GM06990 (cell line): ENCODE measurements around the gene SHCBP1.
A peak's percentile ranks its signal among the peaks of the same experiment; 100 is the strongest.
"Not testable (repeated sequence)": the region's sequence is repeated elsewhere in the genome, so short reads cannot be mapped to it uniquely, and the experiment has no call there.

Experiments used
- DNase-seq: peaks from one replicate; pipeline ENCODE4 v3.0.0-alpha.2; 2011; ENCODE audit not compliant: insufficient read length; ENCODE audit errors: extremely low read depth
- H3K27me3 ChIP-seq: replicated peaks from 2 replicates; pipeline ENCODE4 v1.6.0; 2011; ENCODE audit warnings: low read length; ENCODE audit not compliant: control insufficient read depth, insufficient read depth
- H3K36me3 ChIP-seq: 2 replicates; pipeline ENCODE4 v1.5.1; 2011; ENCODE audit warnings: low read length; ENCODE audit not compliant: control insufficient read depth, insufficient read depth
- H3K4me3 ChIP-seq: replicated peaks from 2 replicates; pipeline ENCODE4 v1.5.1; 2011; ENCODE audit warnings: low read depth, mild to moderate bottlenecking, control low read depth, low read length
- TF ChIP-seq, protein P1 (sequence below): IDR thresholded peaks from 2 replicates; pipeline ENCODE4 v1.5.1; 2011; ENCODE audit warnings: low read length, control low read depth, mild to moderate bottlenecking, inconsistent platforms; ENCODE audit not compliant: insufficient read depth, poor library complexity, severe bottlenecking

Gene SHCBP1

DNA sequence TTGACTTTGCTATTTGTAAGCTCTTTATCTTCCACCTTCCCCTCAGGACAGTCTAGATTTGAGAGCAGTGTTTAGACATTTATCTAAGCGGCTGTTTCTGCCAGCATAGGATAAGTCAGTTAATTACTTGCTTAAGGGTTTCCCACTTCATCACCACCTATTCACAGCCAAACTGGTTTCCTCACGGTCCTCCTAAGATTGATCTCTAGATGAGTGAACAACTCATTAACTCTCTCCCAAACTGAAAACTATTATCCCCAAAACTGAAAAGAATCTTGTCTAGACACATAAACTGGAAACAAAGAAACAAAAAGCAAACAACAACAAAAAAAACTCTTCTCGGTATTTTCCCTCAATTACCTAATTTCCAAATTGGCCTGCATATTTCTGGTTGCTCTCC is 58.2 kb downstream of the SHCBP1 start:
- Histone ChIP-seq H3K36me3 (no peaks in the 10 kb centered on the region), H3K27me3 (no peaks in the 10 kb centered on the region), H3K4me3 (no peak overlapping the region)
- no peak for DNase-seq
- TF ChIP-seq, protein P1, sequence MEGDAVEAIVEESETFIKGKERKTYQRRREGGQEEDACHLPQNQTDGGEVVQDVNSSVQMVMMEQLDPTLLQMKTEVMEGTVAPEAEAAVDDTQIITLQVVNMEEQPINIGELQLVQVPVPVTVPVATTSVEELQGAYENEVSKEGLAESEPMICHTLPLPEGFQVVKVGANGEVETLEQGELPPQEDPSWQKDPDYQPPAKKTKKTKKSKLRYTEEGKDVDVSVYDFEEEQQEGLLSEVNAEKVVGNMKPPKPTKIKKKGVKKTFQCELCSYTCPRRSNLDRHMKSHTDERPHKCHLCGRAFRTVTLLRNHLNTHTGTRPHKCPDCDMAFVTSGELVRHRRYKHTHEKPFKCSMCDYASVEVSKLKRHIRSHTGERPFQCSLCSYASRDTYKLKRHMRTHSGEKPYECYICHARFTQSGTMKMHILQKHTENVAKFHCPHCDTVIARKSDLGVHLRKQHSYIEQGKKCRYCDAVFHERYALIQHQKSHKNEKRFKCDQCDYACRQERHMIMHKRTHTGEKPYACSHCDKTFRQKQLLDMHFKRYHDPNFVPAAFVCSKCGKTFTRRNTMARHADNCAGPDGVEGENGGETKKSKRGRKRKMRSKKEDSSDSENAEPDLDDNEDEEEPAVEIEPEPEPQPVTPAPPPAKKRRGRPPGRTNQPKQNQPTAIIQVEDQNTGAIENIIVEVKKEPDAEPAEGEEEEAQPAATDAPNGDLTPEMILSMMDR = no peak

DNA sequence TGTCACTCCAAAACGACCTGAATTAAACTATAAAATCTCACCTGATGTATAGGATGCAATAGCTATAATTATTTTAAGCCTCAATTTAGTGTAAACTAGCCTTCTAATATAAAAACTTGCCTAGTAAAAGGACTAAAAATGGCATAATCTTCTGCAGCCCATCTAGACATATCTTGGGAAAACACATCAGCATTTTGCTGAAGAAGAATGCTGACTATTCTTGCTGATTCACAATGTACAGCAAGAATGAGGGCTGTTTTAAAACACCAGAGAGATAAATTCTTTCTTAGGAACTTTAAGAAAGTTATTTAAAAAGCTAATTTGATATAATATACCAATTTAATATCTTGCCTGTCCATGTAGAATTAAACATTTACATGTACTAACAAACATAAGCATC is 63.2 kb downstream of the SHCBP1 start:
- DNase-seq = no peak
- Histone ChIP-seq H3K36me3 (no peaks in the 10 kb centered on the region), H3K4me3 (no peak overlapping the region), H3K27me3 (no peaks in the 10 kb centered on the region; the same call in 1 of the 2 replicates)
- TF ChIP-seq, protein P1 = no peak

DNA sequence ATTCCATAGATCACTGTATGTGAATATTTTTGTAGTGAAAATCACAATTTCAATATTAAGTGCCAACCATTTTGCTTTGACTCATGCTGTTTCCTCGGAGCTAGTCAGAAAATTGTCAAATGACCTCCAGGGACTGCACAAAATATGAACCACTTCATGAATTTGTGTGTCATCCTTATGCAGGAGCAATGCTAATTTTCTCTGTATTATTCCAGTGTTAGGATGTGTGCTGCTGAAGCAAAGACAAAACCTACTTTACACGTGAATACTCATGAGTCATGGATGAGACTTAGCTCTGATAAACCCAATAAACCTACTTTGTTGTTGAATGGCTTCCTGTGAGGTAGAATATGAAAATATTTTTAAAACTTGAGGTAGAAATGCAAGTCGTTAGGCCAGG is 65.2 kb downstream of the SHCBP1 start:
- Histone ChIP-seq H3K27me3 (no peaks in the 10 kb centered on the region; the same call in 1 of the 2 replicates), H3K36me3 (no peaks in the 10 kb centered on the region), H3K4me3 (no peak overlapping the region)
- TF ChIP-seq, protein P1 = no peak
- DNase-seq = no peak

DNA sequence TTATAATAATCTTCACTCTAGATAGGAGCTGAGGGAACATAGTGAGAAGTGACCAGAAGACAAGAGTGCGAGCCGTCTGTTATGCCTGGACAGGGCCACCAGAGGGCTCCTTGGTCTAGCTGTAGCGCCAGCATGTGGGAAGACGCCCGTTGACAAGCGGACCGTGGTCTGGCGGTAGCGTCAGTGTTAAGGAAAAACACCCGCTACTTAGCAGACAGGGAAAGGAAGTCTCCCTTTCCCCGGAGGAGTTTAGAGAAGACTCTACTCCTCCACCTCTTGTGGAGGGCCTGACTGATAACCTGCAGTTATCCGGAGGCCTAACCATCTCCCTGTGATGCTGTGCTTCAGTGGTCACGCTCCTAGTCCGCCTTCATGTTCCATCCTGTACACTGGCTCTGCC is 66.7 kb downstream of the SHCBP1 start:
- not testable (repeated sequence) for H3K36me3 ChIP-seq, H3K4me3 ChIP-seq, DNase-seq, H3K27me3 ChIP-seq
- TF ChIP-seq, protein P1 = peak; percentile 94

DNA sequence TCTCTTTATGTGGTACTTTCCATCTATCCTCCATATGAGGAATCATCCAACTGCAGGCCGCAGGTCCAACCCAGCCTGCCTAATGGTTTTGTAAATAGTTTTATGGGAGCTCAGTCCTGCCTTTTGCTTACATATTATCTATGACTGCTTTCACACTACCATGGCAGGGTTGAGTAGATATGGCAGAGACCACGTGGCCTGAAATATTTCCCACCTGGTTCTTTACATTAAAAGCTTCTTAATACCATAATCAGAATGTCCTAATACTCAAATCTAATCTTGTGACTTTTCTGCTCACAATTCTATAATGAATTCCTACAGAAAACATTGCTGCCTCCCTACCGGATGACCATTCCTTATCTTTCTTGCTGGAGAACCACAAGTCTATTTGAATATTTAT is 71.7 kb downstream of the SHCBP1 start:
- no peaks in the 10 kb centered on the region for H3K27me3 ChIP-seq
- H3K36me3 ChIP-seq = no peaks in the 10 kb centered on the region
- no peak for DNase-seq
- H3K4me3 ChIP-seq = no peak overlapping the region
- TF ChIP-seq, protein P1 = no peak
